HG02981 (cell line): Measurements from ENCODE around the gene CELSR1.

ENCODE experiments used
- ATAC-seq: cut with Tn5 transposase; IDR thresholded peaks from one replicate; pipeline ENCODE4 v1.9.1; 2021; ENCODE audit warnings: mild to moderate bottlenecking, moderate library complexity; ENCODE audit not compliant: unreplicated experiment

Gene CELSR1

GRCh38 chr22:46574993-46575910 lies 37.8 kb upstream of the CELSR1 start:
- ATAC-seq: no peak

GRCh38 chr22:46574438-46574992 lies 37.1 kb upstream of the CELSR1 start:
- no peak for ATAC-seq

GRCh38 chr22:46573781-46574437 lies 36.5 kb upstream of the CELSR1 start:
- ATAC-seq: no peak

- ATAC-seq: no peak
Observed at GRCh38 chr22:46572911-46573780, 35.7 kb upstream of the CELSR1 start.

- no peak for ATAC-seq
Observed at GRCh38 chr22:46571642-46572250, 34.3 kb upstream of the CELSR1 start.

GRCh38 chr22:46569848-46570695 lies 32.7 kb upstream of the CELSR1 start:
- no peak for ATAC-seq

GRCh38 chr22:46569055-46569847 lies 31.8 kb upstream of the CELSR1 start:
- no peak for ATAC-seq

- no peak for ATAC-seq
Observed at GRCh38 chr22:46568102-46568809, 30.8 kb upstream of the CELSR1 start.

- ATAC-seq: no peak
Observed at GRCh38 chr22:46567471-46567870, 30.1 kb upstream of the CELSR1 start.

GRCh38 chr22:46564084-46564714 lies 26.8 kb upstream of the CELSR1 start:
- ATAC-seq: no peak

GRCh38 chr22:46563381-46564083 lies 26.1 kb upstream of the CELSR1 start:
- peak; percentile 51 for ATAC-seq

- ATAC-seq: no peak
Observed at GRCh38 chr22:46561435-46561905, 24.1 kb upstream of the CELSR1 start.

GRCh38 chr22:46560696-46561295 lies 23.4 kb upstream of the CELSR1 start:
- ATAC-seq: no peak

- ATAC-seq: no peak
Observed at GRCh38 chr22:46557736-46558480, 20.5 kb upstream of the CELSR1 start.

GRCh38 chr22:46556775-46557174 lies 19.4 kb upstream of the CELSR1 start:
- ATAC-seq: no peak

- no peak for ATAC-seq
Observed at GRCh38 chr22:46553189-46553588, 15.8 kb upstream of the CELSR1 start.
